ENCODE data around the gene GPC3.

GRCh38 chrX:133746593-133746992, 238.8 kb downstream of the GPC3 start:
- TF ChIP-seq MAX (IDR thresholded peaks at IDR 0.05) (no peak), CTCF (IDR thresholded peaks at IDR 0.05) (no peak), POLR2A (IDR thresholded peaks at IDR 0.05; ENCODE audit: low read length) (no peak), RAD21 (conservative IDR thresholded peaks at IDR 0.05 in 1 of 2, IDR thresholded peaks at IDR 0.05 in 1 of 2) (no peak), EP300 (IDR thresholded peaks at IDR 0.05) (no peak)
